ENCODE results near the gene RTKN. TPM values are rescaled to one million over a fixed set of nuclear protein-coding genes. Genes with fewer than 3 reads are reported as not detected.
A peak's percentile ranks its signal among the peaks of the same experiment; 100 is the strongest.

Gene RTKN
- total and polyA plus RNA-seq, 2 of the 13 experiments (the other 11 are each of a cell fraction or from before 2014, with no cell fraction given) = 159 to 166 TPM

DNA sequence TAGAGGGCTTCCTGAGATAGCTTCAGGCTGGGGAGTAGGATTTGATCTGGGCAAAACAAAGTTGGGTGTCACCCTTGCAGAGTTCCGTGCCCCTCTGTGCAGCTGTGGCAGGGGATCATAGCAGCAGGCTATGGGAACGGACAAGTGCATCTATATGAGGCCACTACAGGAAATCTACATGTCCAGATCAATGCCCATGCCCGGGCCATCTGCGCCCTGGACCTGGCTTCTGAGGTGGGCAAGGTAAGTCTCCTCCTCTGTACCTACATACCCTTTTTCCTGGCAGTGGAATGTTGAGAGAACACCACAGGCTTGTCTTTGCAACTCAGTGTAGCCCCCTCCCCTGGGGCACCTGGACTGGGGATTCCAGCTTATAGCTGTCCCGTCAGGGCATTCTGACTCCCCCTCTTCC is 16.7 kb downstream of the RTKN start (continued):
- TF ChIP-seq, protein P1, sequence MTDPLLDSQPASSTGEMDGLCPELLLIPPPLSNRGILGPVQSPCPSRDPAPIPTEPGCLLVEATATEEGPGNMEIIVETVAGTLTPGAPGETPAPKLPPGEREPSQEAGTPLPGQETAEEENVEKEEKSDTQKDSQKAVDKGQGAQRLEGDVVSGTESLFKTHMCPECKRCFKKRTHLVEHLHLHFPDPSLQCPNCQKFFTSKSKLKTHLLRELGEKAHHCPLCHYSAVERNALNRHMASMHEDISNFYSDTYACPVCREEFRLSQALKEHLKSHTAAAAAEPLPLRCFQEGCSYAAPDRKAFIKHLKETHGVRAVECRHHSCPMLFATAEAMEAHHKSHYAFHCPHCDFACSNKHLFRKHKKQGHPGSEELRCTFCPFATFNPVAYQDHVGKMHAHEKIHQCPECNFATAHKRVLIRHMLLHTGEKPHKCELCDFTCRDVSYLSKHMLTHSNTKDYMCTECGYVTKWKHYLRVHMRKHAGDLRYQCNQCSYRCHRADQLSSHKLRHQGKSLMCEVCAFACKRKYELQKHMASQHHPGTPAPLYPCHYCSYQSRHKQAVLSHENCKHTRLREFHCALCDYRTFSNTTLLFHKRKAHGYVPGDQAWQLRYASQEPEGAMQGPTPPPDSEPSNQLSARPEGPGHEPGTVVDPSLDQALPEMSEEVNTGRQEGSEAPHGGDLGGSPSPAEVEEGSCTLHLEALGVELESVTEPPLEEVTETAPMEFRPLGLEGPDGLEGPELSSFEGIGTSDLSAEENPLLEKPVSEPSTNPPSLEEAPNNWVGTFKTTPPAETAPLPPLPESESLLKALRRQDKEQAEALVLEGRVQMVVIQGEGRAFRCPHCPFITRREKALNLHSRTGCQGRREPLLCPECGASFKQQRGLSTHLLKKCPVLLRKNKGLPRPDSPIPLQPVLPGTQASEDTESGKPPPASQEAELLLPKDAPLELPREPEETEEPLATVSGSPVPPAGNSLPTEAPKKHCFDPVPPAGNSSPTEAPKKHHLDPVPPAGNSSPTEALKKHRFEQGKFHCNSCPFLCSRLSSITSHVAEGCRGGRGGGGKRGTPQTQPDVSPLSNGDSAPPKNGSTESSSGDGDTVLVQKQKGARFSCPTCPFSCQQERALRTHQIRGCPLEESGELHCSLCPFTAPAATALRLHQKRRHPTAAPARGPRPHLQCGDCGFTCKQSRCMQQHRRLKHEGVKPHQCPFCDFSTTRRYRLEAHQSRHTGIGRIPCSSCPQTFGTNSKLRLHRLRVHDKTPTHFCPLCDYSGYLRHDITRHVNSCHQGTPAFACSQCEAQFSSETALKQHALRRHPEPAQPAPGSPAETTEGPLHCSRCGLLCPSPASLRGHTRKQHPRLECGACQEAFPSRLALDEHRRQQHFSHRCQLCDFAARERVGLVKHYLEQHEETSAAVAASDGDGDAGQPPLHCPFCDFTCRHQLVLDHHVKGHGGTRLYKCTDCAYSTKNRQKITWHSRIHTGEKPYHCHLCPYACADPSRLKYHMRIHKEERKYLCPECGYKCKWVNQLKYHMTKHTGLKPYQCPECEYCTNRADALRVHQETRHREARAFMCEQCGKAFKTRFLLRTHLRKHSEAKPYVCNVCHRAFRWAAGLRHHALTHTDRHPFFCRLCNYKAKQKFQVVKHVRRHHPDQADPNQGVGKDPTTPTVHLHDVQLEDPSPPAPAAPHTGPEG (CRISPR knock-in tag; IDR thresholded peaks at IDR 0.05) = no peak
- no peak for TF ChIP-seq NBN (conservative IDR thresholded peaks at IDR 0.05)
- TF ChIP-seq KDM5A (IDR thresholded peaks at IDR 0.05; ENCODE audit: borderline replicate concordance, low read length) = no peak
- no peak for TF ChIP-seq KLF13 (CRISPR knock-in tag; IDR thresholded peaks at IDR 0.05)
- TF ChIP-seq IRX3 (CRISPR knock-in tag; IDR thresholded peaks at IDR 0.05; ENCODE audit: borderline replicate concordance, low read depth) = no peak
- TF ChIP-seq, protein P2, sequence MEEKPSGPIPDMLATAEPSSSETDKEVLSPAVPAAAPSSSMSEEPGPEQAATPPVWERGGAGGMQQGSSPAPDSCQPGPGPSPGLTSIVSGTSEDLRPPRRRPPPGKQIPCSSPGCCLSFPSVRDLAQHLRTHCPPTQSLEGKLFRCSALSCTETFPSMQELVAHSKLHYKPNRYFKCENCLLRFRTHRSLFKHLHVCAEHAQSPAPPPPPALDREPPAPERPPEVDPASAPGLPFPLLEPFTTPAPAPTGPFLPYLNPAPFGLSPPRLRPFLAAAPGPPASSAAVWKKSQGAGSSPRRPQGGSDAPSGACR (CRISPR knock-in tag; IDR thresholded peaks at IDR 0.05) = no peak; the same call in 1 of the 2 replicates
- TF ChIP-seq, protein P3, sequence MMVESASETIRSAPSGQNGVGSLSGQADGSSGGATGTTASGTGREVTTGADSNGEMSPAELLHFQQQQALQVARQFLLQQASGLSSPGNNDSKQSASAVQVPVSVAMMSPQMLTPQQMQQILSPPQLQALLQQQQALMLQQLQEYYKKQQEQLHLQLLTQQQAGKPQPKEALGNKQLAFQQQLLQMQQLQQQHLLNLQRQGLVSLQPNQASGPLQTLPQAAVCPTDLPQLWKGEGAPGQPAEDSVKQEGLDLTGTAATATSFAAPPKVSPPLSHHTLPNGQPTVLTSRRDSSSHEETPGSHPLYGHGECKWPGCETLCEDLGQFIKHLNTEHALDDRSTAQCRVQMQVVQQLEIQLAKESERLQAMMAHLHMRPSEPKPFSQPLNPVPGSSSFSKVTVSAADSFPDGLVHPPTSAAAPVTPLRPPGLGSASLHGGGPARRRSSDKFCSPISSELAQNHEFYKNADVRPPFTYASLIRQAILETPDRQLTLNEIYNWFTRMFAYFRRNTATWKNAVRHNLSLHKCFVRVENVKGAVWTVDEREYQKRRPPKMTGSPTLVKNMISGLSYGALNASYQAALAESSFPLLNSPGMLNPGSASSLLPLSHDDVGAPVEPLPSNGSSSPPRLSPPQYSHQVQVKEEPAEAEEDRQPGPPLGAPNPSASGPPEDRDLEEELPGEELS (CRISPR knock-in tag; IDR thresholded peaks at IDR 0.05) = no peak
- TF ChIP-seq ZBTB3 (CRISPR knock-in tag; IDR thresholded peaks at IDR 0.05; ENCODE audit: borderline replicate concordance, low read depth) = no peak
- TF ChIP-seq GATA4 (IDR thresholded peaks at IDR 0.05; ENCODE audit: borderline replicate concordance, low read depth) = no peak
- TF ChIP-seq, protein P4, sequence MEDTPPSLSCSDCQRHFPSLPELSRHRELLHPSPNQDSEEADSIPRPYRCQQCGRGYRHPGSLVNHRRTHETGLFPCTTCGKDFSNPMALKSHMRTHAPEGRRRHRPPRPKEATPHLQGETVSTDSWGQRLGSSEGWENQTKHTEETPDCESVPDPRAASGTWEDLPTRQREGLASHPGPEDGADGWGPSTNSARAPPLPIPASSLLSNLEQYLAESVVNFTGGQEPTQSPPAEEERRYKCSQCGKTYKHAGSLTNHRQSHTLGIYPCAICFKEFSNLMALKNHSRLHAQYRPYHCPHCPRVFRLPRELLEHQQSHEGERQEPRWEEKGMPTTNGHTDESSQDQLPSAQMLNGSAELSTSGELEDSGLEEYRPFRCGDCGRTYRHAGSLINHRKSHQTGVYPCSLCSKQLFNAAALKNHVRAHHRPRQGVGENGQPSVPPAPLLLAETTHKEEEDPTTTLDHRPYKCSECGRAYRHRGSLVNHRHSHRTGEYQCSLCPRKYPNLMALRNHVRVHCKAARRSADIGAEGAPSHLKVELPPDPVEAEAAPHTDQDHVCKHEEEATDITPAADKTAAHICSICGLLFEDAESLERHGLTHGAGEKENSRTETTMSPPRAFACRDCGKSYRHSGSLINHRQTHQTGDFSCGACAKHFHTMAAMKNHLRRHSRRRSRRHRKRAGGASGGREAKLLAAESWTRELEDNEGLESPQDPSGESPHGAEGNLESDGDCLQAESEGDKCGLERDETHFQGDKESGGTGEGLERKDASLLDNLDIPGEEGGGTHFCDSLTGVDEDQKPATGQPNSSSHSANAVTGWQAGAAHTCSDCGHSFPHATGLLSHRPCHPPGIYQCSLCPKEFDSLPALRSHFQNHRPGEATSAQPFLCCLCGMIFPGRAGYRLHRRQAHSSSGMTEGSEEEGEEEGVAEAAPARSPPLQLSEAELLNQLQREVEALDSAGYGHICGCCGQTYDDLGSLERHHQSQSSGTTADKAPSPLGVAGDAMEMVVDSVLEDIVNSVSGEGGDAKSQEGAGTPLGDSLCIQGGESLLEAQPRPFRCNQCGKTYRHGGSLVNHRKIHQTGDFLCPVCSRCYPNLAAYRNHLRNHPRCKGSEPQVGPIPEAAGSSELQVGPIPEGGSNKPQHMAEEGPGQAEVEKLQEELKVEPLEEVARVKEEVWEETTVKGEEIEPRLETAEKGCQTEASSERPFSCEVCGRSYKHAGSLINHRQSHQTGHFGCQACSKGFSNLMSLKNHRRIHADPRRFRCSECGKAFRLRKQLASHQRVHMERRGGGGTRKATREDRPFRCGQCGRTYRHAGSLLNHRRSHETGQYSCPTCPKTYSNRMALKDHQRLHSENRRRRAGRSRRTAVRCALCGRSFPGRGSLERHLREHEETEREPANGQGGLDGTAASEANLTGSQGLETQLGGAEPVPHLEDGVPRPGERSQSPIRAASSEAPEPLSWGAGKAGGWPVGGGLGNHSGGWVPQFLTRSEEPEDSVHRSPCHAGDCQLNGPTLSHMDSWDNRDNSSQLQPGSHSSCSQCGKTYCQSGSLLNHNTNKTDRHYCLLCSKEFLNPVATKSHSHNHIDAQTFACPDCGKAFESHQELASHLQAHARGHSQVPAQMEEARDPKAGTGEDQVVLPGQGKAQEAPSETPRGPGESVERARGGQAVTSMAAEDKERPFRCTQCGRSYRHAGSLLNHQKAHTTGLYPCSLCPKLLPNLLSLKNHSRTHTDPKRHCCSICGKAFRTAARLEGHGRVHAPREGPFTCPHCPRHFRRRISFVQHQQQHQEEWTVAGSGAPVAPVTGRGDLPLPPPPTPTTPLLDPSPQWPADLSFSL (CRISPR knock-in tag; IDR thresholded peaks at IDR 0.05) = no peak
- 0 out of 2 replicates have a peak, but pooled peaks have one; percentile 41 for TF ChIP-seq ZNF616 (CRISPR knock-in tag; IDR thresholded peaks at IDR 0.05; ENCODE audit: low read depth)
- TF ChIP-seq ZC3H13 (CRISPR knock-in tag; IDR thresholded peaks at IDR 0.05) = peak; percentile 93
- TF ChIP-seq, protein P5, sequence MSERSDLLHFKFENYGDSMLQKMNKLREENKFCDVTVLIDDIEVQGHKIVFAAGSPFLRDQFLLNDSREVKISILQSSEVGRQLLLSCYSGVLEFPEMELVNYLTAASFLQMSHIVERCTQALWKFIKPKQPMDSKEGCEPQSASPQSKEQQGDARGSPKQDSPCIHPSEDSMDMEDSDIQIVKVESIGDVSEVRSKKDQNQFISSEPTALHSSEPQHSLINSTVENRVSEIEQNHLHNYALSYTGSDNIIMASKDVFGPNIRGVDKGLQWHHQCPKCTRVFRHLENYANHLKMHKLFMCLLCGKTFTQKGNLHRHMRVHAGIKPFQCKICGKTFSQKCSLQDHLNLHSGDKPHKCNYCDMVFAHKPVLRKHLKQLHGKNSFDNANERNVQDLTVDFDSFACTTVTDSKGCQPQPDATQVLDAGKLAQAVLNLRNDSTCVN (CRISPR knock-in tag; IDR thresholded peaks at IDR 0.05; ENCODE audit: borderline replicate concordance) = no peak
